ENCODE data around the gene CREB5.

CREB5 gene

GRCh38 chr7:28774261-28774988 is 362.1 kb downstream of the CREB5 start:
- Histone ChIP-seq H3K4me2 (ENCODE audit: low read length, poor library complexity, severe bottlenecking) (no peak overlapping the region), H2BK5ac (ENCODE audit: low read depth, low read length, poor library complexity, severe bottlenecking) (no peak overlapping the region), H3K14ac (ENCODE audit: low read length in 2 of 2) (no peak overlapping the region), H2AFZ (ENCODE audit: low read depth, low read length) (no peak overlapping the region), H3K18ac (ENCODE audit: low read depth in 1 of 2, low read length in 2 of 2) (no peak overlapping the region), H3K27ac (ENCODE audit: low read length, poor library complexity, severe bottlenecking) (peak overlapping the region; percentile 27), H3K4me3 (ENCODE audit: insufficient read depth in 1 of 2, low read depth in 1 of 2, low read length in 2 of 2) (no peak overlapping the region), H3K36me3 (ENCODE audit: control insufficient read depth in 1 of 2, insufficient read depth in 2 of 2, low read depth in 1 of 2, low read length in 2 of 2) (no peaks in the 10 kb centered on the region), H3K27me3 (ENCODE audit: control insufficient read depth in 1 of 2, insufficient read depth in 1 of 2, low read length in 2 of 2) (no peaks in the 10 kb centered on the region), H4K91ac (ENCODE audit: low read length) (no peak overlapping the region), H2BK12ac (ENCODE audit: low read length in 2 of 2) (no peak overlapping the region), H3K4ac (ENCODE audit: low read depth in 1 of 2, low read length in 2 of 2) (no peak overlapping the region), H3K79me1 (replicated peaks; ENCODE audit: low read length, poor library complexity, severe bottlenecking) (peaks cover 22% of the 10 kb centered on the region), H3K23ac (ENCODE audit: low read length in 2 of 2) (no peak overlapping the region), H4K8ac (ENCODE audit: low read length) (no peak overlapping the region), H3K9me3 (ENCODE audit: control insufficient read depth, low read length) (no peaks in the 10 kb centered on the region), H3K9ac (ENCODE audit: low read length) (no peak overlapping the region), H2BK120ac (ENCODE audit: low read depth, low read length) (no peak overlapping the region), H2AK5ac (ENCODE audit: low read length, severe bottlenecking) (no peak overlapping the region), H3K4me1 (ENCODE audit: control insufficient read depth, insufficient read depth, low read depth, low read length) (peaks cover 2% of the 10 kb centered on the region), H2BK15ac (ENCODE audit: low read depth, poor library complexity, severe bottlenecking) (no peak overlapping the region)
- no peak for DNase-seq
- 64% methylated on average over 2 of the region's 4 CpGs for WGBS

GRCh38 chr7:28776463-28777157 is 364.3 kb downstream of the CREB5 start:
- Histone ChIP-seq H3K18ac (ENCODE audit: low read depth in 1 of 2, low read length in 2 of 2) (no peak overlapping the region), H4K8ac (ENCODE audit: low read length) (no peak overlapping the region), H3K27ac (ENCODE audit: low read length, poor library complexity, severe bottlenecking) (no peak overlapping the region), H3K4me2 (ENCODE audit: low read length, poor library complexity, severe bottlenecking) (no peak overlapping the region), H2AFZ (ENCODE audit: low read depth, low read length) (no peak overlapping the region), H3K27me3 (ENCODE audit: control insufficient read depth in 1 of 2, insufficient read depth in 1 of 2, low read length in 2 of 2) (no peaks in the 10 kb centered on the region), H3K4ac (ENCODE audit: low read depth in 1 of 2, low read length in 2 of 2) (no peak overlapping the region), H2BK12ac (ENCODE audit: low read length in 2 of 2) (no peak overlapping the region), H3K9me3 (ENCODE audit: control insufficient read depth, low read length) (no peaks in the 10 kb centered on the region), H4K91ac (ENCODE audit: low read length) (no peak overlapping the region), H3K23ac (ENCODE audit: low read length in 2 of 2) (no peak overlapping the region), H3K36me3 (ENCODE audit: control insufficient read depth in 1 of 2, insufficient read depth in 2 of 2, low read depth in 1 of 2, low read length in 2 of 2) (no peaks in the 10 kb centered on the region), H2BK5ac (ENCODE audit: low read depth, low read length, poor library complexity, severe bottlenecking) (no peak overlapping the region), H3K14ac (ENCODE audit: low read length in 2 of 2) (no peak overlapping the region), H3K4me1 (ENCODE audit: control insufficient read depth, insufficient read depth, low read depth, low read length) (peaks cover 2% of the 10 kb centered on the region), H3K9ac (ENCODE audit: low read length) (no peak overlapping the region), H3K4me3 (ENCODE audit: insufficient read depth in 1 of 2, low read depth in 1 of 2, low read length in 2 of 2) (no peak overlapping the region), H2AK5ac (ENCODE audit: low read length, severe bottlenecking) (no peak overlapping the region), H2BK120ac (ENCODE audit: low read depth, low read length) (no peak overlapping the region), H3K79me1 (replicated peaks; ENCODE audit: low read length, poor library complexity, severe bottlenecking) (peaks cover 18% of the 10 kb centered on the region), H2BK15ac (ENCODE audit: low read depth, poor library complexity, severe bottlenecking) (no peak overlapping the region)
- 100% methylated on average over 4 of the region's 4 CpGs for WGBS
- no peak for DNase-seq

- Histone ChIP-seq H3K9ac (ENCODE audit: low read length) (peak overlapping the region; percentile 74), H2AK5ac (ENCODE audit: low read length, severe bottlenecking) (no peak overlapping the region), H2BK5ac (ENCODE audit: low read depth, low read length, poor library complexity, severe bottlenecking) (no peak overlapping the region), H3K4me3 (ENCODE audit: insufficient read depth in 1 of 2, low read depth in 1 of 2, low read length in 2 of 2) (no peak overlapping the region), H3K79me1 (replicated peaks; ENCODE audit: low read length, poor library complexity, severe bottlenecking) (peaks cover 18% of the 10 kb centered on the region), H2BK12ac (ENCODE audit: low read length in 2 of 2) (no peak overlapping the region), H4K8ac (ENCODE audit: low read length) (no peak overlapping the region), H3K14ac (ENCODE audit: low read length in 2 of 2) (no peak overlapping the region), H3K36me3 (ENCODE audit: control insufficient read depth in 1 of 2, insufficient read depth in 2 of 2, low read depth in 1 of 2, low read length in 2 of 2) (no peaks in the 10 kb centered on the region), H2AFZ (ENCODE audit: low read depth, low read length) (no peak overlapping the region), H3K27me3 (ENCODE audit: control insufficient read depth in 1 of 2, insufficient read depth in 1 of 2, low read length in 2 of 2) (no peaks in the 10 kb centered on the region), H2BK15ac (ENCODE audit: low read depth, poor library complexity, severe bottlenecking) (no peak overlapping the region), H3K4ac (ENCODE audit: low read depth in 1 of 2, low read length in 2 of 2) (no peak overlapping the region), H3K4me2 (ENCODE audit: low read length, poor library complexity, severe bottlenecking) (no peak overlapping the region), H3K23ac (ENCODE audit: low read length in 2 of 2) (no peak overlapping the region), H2BK120ac (ENCODE audit: low read depth, low read length) (no peak overlapping the region), H3K4me1 (ENCODE audit: control insufficient read depth, insufficient read depth, low read depth, low read length) (peaks cover 2% of the 10 kb centered on the region), H3K27ac (ENCODE audit: low read length, poor library complexity, severe bottlenecking) (no peak overlapping the region), H3K9me3 (ENCODE audit: control insufficient read depth, low read length) (no peaks in the 10 kb centered on the region), H3K18ac (ENCODE audit: low read depth in 1 of 2, low read length in 2 of 2) (no peak overlapping the region), H4K91ac (ENCODE audit: low read length) (no peak overlapping the region)
- peak; percentile 14 for DNase-seq
- WGBS: 84% methylated on average over 3 of the region's 4 CpGs
Measured at GRCh38 chr7:28778786-28779185, 366.5 kb downstream of the CREB5 start.

- Histone ChIP-seq H3K14ac (ENCODE audit: low read length in 2 of 2) (peak overlapping the region in 1 of 2 experiments; percentile 11), H3K36me3 (ENCODE audit: control insufficient read depth in 1 of 2, insufficient read depth in 2 of 2, low read depth in 1 of 2, low read length in 2 of 2) (no peaks in the 10 kb centered on the region), H3K4me2 (ENCODE audit: low read length, poor library complexity, severe bottlenecking) (no peak overlapping the region), H2BK120ac (ENCODE audit: low read depth, low read length) (no peak overlapping the region), H3K4me3 (ENCODE audit: insufficient read depth in 1 of 2, low read depth in 1 of 2, low read length in 2 of 2) (no peak overlapping the region), H3K9ac (ENCODE audit: low read length) (no peak overlapping the region), H4K8ac (ENCODE audit: low read length) (no peak overlapping the region), H2BK15ac (ENCODE audit: low read depth, poor library complexity, severe bottlenecking) (no peak overlapping the region), H3K4me1 (ENCODE audit: control insufficient read depth, insufficient read depth, low read depth, low read length) (peaks cover 8% of the 10 kb centered on the region), H3K18ac (ENCODE audit: low read depth in 1 of 2, low read length in 2 of 2) (no peak overlapping the region), H2BK5ac (ENCODE audit: low read depth, low read length, poor library complexity, severe bottlenecking) (no peak overlapping the region), H3K23ac (ENCODE audit: low read length in 2 of 2) (no peak overlapping the region), H3K27me3 (ENCODE audit: control insufficient read depth in 1 of 2, insufficient read depth in 1 of 2, low read length in 2 of 2) (no peaks in the 10 kb centered on the region), H2AFZ (ENCODE audit: low read depth, low read length) (no peak overlapping the region), H2AK5ac (ENCODE audit: low read length, severe bottlenecking) (no peak overlapping the region), H3K27ac (ENCODE audit: low read length, poor library complexity, severe bottlenecking) (no peak overlapping the region), H4K91ac (ENCODE audit: low read length) (no peak overlapping the region), H2BK12ac (ENCODE audit: low read length in 2 of 2) (no peak overlapping the region), H3K79me1 (replicated peaks; ENCODE audit: low read length, poor library complexity, severe bottlenecking) (peaks cover 19% of the 10 kb centered on the region), H3K9me3 (ENCODE audit: control insufficient read depth, low read length) (no peaks in the 10 kb centered on the region), H3K4ac (ENCODE audit: low read depth in 1 of 2, low read length in 2 of 2) (peak overlapping the region in 1 of 2 experiments; percentile 21)
- DNase-seq: no peak
- WGBS: 83% methylated on average over 6 of the region's 6 CpGs
Measured at GRCh38 chr7:28779954-28780353, 367.6 kb downstream of the CREB5 start.

All from mesenchymal stem cell (in vitro differentiated cells and primary cell).